Measurements from ENCODE around the gene AFAP1L2. TPM values are rescaled to one million over a fixed set of nuclear protein-coding genes. Genes with fewer than 3 reads are reported as not detected.

The AFAP1L2 gene
- total and polyA plus RNA-seq, 2 donors (not counting 1 experiment from before 2014, with no cell fraction given), result 4.7 to 4.9 TPM

GRCh38 chr10:114426476-114426875 lies 22.2 kb upstream of the AFAP1L2 start:
- Histone ChIP-seq H3K9me3 (ENCODE audit: control extremely low read depth in 1 of 3, control insufficient read depth in 2 of 3, insufficient read depth in 1 of 3, low read length in 2 of 3) (peaks cover 0 to 2% (median 0%) of the 10 kb centered on the region in 3 donors), H3K4me3 (ENCODE audit: control extremely low read depth in 1 of 5, extremely low read depth in 1 of 5, insufficient read depth in 1 of 5, low read depth in 2 of 5, low read length in 4 of 5) (no peak overlapping the region), H3K36me3 (replicated peaks in 1 of 2; ENCODE audit: control extremely low read depth in 1 of 2, control insufficient read depth in 1 of 2, extremely low read depth in 1 of 2, insufficient read depth in 2 of 2, low read length in 1 of 2) (peaks cover 2 to 15% of the 10 kb centered on the region in 2 experiments), H3K4me2 (replicated peaks; ENCODE audit: low read depth, low read length, poor library complexity, severe bottlenecking) (no peak overlapping the region), H4K20me1 (ENCODE audit: control insufficient read depth, insufficient read depth, low read length, poor library complexity, severe bottlenecking) (no peaks in the 10 kb centered on the region), H3K27me3 (replicated peaks in 1 of 4; ENCODE audit: control extremely low read depth in 1 of 4, control insufficient read depth in 3 of 4, insufficient read depth in 4 of 4, low read length in 3 of 4) (no peaks in the 10 kb centered on the region), H3K27ac (ENCODE audit: low read length in 2 of 2) (no peak overlapping the region), H3K4me1 (ENCODE audit: control insufficient read depth in 2 of 2, insufficient read depth in 2 of 2, low read length in 2 of 2) (no peaks in the 10 kb centered on the region), H2AFZ (ENCODE audit: insufficient read depth, low read depth, low read length, poor library complexity, severe bottlenecking) (no peak overlapping the region), H3K79me2 (ENCODE audit: control insufficient read depth, insufficient read depth, low read length) (no peaks in the 10 kb centered on the region), H3K9ac (ENCODE audit: low read length) (no peak overlapping the region)
- POLR2A ChIA-PET, result no interaction called here
- no peak for ATAC-seq (ENCODE audit: low read depth)
- Mint-ChIP-seq H3K9me3 (ENCODE audit: insufficient read depth) (no peaks in the 10 kb centered on the region), H3K27me3 (no peaks in the 10 kb centered on the region), H3K4me1 (no peaks in the 10 kb centered on the region), H3K4me3 (no peak overlapping the region), H3K27ac (no peak overlapping the region)
- WGBS (ENCODE audit: insufficient coverage), result 90% methylated on average over 3 of the region's 5 CpGs
- CTCF ChIA-PET, result no interaction called here
- intact Hi-C loops (cut with micrococcal nuclease), result no loop called here
- TF ChIP-seq CTCF (IDR thresholded peaks at IDR 0.05) (no peak), EZH2 (IDR thresholded peaks at IDR 0.05; ENCODE audit: borderline replicate concordance, insufficient read depth, low read depth, low read length, poor library complexity, severe bottlenecking) (no peak)
- DNase-seq, result no peak

GRCh38 chr10:114420811-114421485 lies 16.6 kb upstream of the AFAP1L2 start:
- H3K9ac ChIP-seq (ENCODE audit: low read length), result no peak overlapping the region
- peaks cover 22% of the 10 kb centered on the region for H3K27me3 Mint-ChIP-seq
- intact Hi-C loops (cut with micrococcal nuclease), result no loop called here
- TF ChIP-seq CTCF (IDR thresholded peaks at IDR 0.05), result no peak
- TF ChIP-seq EZH2 (IDR thresholded peaks at IDR 0.05; ENCODE audit: borderline replicate concordance, insufficient read depth, low read depth, low read length, poor library complexity, severe bottlenecking), result no peak
- no peak overlapping the region for H3K4me3 Mint-ChIP-seq
- no peaks in the 10 kb centered on the region for H3K9me3 Mint-ChIP-seq (ENCODE audit: insufficient read depth)
- no peak overlapping the region for H3K27ac ChIP-seq (ENCODE audit: low read length in 2 of 2)
- H3K4me2 ChIP-seq (replicated peaks; ENCODE audit: low read depth, low read length, poor library complexity, severe bottlenecking), result no peak overlapping the region
- H2AFZ ChIP-seq (ENCODE audit: insufficient read depth, low read depth, low read length, poor library complexity, severe bottlenecking), result no peak overlapping the region
- no peaks in the 10 kb centered on the region for H3K4me1 ChIP-seq (ENCODE audit: control insufficient read depth in 2 of 2, insufficient read depth in 2 of 2, low read length in 2 of 2)
- H3K27me3 ChIP-seq (replicated peaks in 1 of 4; ENCODE audit: control extremely low read depth in 1 of 4, control insufficient read depth in 3 of 4, insufficient read depth in 4 of 4, low read length in 3 of 4), result no peaks in the 10 kb centered on the region
- no peaks in the 10 kb centered on the region for H3K9me3 ChIP-seq (ENCODE audit: control extremely low read depth in 1 of 3, control insufficient read depth in 2 of 3, insufficient read depth in 1 of 3, low read length in 2 of 3)
- H3K4me1 Mint-ChIP-seq, result peaks cover 2% of the 10 kb centered on the region
- H3K36me3 ChIP-seq (replicated peaks in 1 of 2; ENCODE audit: control extremely low read depth in 1 of 2, control insufficient read depth in 1 of 2, extremely low read depth in 1 of 2, insufficient read depth in 2 of 2, low read length in 1 of 2), result no peaks in the 10 kb centered on the region
- no peak overlapping the region for H3K27ac Mint-ChIP-seq
- POLR2A ChIA-PET, result no interaction called here
- ATAC-seq (ENCODE audit: low read depth) (no peak), DNase-seq (no peak)
- CTCF ChIA-PET, result no interaction called here
- 76% methylated on average over 3 of the region's 4 CpGs for WGBS (ENCODE audit: insufficient coverage)
- H3K4me3 ChIP-seq (ENCODE audit: control extremely low read depth in 1 of 5, extremely low read depth in 1 of 5, insufficient read depth in 1 of 5, low read depth in 2 of 5, low read length in 4 of 5), result no peak overlapping the region
- H3K79me2 ChIP-seq (ENCODE audit: control insufficient read depth, insufficient read depth, low read length), result no peaks in the 10 kb centered on the region
- H4K20me1 ChIP-seq (ENCODE audit: control insufficient read depth, insufficient read depth, low read length, poor library complexity, severe bottlenecking), result no peaks in the 10 kb centered on the region
